COLO829 (cell line): ENCODE measurements around the gene ZNF488.

Experiments
- DNase-seq: peaks from one replicate; pipeline ENCODE4 v3.0.0; 2012; ENCODE audit warnings: low spot score

The ZNF488 gene

DNA sequence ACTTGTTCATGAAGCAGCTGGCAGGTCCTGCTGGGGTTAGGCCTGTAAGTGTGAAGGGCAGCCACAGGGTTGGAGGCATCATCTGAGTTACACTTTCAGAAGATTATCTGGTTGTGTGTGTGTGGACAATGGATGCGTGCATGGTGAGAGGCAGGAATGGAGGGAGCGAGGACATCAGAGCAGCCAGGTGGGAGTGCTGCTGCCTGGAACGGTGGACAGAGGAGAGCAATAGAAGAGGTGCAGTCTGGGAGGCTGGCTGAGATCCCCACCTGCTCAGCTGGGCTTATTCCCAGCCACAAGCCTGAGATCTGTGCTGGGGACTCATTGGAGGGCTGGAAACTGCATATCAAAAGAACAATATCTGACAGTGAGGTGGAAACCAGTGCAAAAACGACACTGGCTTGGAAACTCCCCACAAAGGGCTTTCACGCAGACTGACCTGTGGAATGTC lies 17.9 kb downstream of the ZNF488 start:
- no peak for DNase-seq

DNA sequence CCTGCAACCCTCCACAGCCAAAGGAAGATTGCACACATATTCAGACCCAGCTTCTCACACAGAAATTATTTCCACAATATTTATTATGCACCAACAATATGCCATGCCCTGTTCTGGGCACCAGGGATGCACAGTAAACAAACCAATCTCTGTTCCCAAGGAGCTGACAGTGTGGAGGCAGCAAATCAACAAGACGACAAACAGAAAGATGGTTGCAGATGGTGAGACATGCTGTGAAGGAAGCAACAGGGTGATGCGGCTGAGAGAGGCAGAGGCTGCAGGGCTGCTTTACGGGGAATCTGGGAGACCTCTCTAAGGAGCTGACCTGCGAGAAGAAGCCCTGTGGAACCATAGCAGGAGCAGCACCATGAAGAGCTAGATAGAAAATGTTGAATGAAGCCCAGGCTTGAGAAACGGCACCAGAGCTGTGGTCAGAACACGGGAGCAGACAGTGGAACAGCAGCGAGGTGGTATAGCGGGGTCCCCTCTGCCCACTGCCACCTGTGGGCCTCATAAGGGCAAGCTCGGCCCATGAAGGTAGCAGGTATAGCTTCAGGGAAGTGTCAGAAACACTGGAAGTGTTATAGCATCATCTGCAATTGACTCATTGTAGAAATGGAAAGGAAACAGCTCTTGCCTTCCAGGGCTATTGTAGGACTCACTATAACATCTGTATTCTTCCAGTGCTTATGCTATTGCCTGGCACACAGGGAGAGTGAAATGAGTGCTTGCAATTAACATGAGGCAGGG lies 18.5 kb downstream of the ZNF488 start:
- DNase-seq: no peak

DNA sequence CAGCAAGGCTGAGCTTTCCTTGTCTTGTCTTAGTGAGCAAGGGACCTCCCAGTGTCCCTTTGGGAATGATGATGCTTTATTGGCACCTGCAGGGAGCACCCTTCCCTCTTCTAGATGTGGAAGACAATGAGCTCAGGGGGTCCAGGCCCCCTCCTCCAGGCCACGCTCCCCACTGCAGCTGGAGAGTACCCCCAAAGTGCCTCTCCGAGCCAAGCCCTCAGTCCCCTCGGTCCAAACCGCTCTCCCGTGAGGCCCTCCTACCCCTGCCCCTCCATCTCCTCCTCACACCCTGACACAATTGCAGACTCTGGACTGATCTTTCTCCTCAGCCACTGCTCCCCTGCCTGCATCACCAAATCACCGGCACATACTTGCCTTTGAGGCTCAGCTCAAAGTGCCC lies 19.2 kb downstream of the ZNF488 start:
- no peak for DNase-seq

DNA sequence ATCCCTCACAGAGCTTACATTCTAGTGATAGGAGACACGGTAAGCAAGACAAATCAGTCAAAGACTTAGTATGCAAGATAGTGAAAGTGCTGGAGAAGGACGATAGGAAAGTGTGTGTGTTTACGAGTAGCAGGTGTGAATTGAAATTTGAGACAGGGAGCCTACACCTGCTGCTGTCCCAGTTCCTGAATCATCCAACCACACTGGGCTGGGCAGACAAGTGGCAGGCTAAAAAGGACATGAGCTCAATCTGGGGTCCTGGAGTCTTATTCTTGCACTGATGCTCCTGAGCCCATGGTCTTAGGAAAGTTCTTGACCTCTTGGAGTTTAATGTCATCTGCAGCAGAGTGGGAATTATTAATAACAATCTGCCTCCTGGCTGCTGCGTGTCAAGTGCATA lies 19.7 kb downstream of the ZNF488 start:
- no peak for DNase-seq

DNA sequence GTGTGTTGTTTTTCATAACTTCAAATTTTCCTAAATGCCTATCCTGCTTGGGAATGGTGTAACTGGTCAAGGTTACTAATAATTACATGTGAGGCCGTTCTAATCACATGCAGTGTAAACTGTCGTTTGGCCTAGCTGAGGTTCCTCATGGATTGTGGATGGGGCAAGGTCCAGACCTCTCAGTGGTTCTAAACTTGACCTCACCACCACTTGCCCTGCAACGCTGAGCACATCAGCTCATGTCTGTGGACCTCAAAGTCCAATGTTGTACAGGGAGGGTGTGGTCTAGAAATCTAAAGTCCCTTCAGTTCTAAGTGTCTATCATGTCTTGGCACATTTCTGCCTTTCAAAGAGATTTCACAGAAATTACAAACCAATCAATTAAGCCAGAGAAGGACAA lies 20.3 kb downstream of the ZNF488 start:
- DNase-seq: no peak

DNA sequence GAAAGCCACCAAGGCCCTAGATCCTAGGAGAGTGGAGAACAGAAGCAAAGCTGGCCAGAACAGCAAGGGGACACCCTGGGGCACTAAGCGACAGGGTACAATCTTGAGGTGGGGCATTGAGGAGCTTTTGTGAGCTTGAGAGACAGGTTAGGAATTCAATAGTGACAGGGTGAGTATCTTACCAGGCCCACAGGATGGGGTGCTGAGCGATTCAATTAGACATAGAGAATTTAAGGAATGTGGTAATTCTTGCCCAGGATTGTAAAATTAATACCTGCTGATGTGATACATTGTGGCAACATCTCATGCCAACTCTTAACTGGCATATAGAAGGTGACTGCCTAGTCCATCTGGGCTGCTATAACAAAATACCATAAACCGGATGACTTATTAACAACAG lies 21.9 kb downstream of the ZNF488 start:
- DNase-seq: no peak

DNA sequence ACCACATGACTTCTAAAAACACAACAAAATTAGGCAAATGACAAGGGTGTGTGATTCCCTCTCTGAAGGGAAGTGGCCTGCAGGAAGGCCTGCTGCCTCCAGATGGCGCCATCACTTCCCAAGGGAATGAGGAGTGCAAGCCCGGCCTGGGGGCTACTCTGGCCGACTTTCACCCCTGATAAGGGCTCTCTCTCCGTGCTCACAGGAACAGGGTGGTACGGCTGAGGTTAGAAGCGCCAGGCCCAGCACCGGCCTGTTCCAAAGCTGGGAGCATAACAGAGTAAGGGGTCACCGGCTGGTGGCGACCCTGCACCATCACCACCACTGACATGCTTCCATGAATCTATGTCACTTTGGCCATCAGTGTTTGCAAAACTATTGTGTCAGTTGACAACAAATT lies 22.8 kb downstream of the ZNF488 start:
- peak; percentile 16 for DNase-seq

DNA sequence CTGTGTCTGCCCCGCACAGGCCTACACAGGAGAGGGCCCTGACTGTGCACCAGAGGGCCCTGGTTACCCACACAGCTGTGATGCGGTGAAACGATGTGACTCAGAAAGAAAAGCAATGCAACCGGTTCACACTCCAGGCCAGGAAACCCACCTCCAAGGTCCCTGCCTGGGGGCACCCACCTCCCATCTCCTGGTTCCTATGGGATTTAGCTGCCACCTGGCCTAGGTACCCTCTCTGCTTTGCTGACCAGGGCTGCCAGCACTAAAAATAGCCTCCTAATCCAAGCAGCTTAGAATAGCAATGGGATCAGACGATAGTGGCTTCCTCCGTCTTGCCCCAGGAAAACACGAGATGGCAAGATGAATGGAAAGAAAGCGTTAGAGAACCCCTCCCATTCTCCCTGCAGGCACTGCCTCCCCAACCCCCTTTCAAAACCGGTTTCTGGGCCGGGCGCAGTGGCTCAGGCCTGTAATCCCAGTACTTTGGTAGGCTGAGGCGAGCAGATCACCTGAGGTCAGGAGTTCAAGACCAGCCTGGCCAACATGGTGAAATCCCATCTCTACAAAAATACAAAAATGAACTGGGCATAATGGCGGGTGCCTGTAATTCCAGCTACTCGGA lies 23.6 kb downstream of the ZNF488 start:
- DNase-seq: no peak

DNA sequence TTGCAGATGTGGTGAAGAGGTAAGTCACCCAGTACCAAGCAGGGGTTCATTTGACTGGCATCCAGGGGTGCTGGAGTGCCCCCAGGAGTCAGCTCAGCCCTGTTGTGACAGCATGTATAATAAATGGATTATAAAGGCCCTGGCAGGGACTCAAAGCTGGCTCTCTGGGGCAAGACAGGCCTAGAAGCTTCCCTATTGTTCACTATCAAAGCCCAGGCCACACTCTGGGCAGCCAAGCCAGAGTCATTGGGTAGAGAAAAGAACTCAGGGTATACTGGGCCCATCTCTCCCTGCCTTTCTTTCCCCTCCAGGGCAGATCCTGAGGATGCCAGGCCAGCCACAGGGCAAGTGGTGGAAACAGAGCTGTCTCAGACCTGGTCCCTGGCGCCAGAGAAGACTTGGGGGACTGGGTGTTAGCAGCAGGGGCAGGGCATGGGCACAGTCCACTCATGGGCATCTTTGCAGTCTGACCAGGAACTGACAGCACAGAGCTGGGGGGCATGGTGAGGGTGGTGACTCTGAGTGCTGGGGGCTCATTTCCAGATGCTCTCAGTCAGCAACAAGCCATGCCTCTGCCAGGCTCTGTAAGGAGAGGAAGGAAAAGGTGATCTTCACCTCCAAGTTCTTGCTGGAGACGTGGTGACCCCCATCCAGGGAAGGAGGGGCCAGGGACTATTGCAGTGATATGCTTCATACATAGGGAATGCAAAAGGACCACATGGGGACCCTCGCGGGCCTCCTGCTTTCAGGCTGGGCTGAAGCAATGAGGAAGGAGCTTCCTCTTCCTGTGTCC lies 24.3 kb downstream of the ZNF488 start:
- DNase-seq: no peak

DNA sequence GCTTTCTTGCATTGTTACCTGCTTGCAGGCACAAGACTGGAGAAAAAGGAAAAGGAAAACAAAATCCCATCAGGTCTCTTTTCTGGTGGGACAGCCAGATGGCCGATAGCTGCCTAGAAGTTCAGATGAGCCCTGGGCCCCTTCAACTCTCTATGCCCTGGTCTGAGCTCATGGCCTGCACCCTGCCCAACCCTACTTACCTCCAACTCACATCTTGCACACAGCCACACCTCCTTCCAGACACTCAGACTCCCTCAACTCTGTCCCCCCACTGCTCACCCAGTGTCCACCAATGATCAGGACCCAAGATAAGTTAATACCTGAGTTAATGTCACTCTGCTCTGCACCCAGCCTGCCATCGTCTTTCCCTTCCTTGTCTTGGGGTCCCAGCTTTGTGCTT lies 25.0 kb downstream of the ZNF488 start:
- no peak for DNase-seq

DNA sequence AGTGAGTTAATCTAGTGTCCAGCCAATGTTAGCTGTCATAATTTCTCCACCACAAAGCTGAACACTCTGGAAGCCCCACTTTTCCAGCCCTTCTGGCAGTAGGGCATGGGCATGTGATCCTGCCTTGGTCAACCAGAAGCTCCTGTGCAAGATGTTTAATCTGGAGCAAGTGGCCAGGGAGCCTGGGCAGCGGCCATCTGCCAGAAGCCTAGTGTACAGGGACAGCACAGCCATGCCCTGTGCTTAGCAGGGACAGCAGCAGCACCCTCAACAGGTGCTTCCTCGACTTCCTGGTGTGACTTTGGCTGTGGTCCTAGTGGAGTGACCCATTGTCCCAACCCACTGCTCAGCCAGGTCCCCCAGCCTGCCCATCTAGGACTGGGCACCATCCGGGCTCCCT lies 25.6 kb downstream of the ZNF488 start:
- DNase-seq: no peak

DNA sequence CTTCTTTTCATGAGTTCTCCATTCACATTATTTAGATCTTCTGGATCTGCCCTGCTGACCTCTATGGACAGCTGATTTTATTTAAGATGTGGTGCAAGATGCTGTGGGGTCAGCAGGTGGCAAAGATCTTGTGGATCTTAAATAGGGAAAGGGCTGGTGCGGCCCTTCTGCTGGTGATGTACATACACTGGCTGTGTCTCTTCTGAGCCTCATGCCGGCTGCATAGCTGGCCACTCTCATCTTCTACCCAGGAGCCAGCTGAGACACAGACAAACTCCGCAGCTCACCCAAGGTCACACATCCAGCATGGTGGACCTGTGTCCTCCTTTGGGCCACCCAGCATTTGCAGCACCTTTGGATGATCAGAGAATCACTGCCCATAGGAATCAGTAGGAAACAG lies 26.2 kb downstream of the ZNF488 start:
- no peak for DNase-seq

DNA sequence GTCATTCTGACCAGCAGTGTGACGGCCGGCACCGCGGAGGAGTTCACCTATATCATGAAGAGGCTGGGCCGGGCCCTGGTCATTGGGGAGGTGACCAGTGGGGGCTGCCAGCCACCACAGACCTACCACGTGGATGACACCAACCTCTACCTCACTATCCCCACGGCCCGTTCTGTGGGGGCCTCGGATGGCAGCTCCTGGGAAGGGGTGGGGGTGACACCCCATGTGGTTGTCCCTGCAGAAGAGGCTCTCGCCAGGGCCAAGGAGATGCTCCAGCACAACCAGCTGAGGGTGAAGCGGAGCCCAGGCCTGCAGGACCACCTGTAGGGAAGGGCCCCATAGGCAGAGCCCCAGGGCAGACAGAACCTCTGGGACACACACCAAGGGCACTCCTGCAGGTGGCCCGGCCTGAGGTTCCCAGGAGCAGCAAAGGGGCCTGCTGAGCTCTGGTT lies 26.9 kb downstream of the ZNF488 start:
- DNase-seq: no peak

DNA sequence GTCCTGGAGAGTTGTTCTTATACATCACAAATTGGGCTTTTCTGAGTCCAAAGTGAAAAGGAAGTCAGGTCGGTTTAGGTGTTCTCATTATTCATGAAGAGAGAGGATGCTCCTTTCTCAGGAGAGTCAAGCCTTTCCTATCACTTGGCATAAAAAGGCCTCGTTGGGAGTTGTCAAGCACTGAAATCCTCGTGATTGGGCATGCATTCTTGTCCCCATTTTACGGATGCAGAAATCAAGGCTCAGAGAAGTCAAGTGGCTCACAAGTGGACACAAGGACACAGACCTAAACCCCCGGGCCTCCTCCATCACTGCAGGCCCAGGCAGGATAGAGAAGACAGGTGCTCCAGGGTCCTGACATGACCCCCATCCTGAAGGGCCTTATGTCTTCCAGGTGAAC lies 27.4 kb downstream of the ZNF488 start:
- no peak for DNase-seq

DNA sequence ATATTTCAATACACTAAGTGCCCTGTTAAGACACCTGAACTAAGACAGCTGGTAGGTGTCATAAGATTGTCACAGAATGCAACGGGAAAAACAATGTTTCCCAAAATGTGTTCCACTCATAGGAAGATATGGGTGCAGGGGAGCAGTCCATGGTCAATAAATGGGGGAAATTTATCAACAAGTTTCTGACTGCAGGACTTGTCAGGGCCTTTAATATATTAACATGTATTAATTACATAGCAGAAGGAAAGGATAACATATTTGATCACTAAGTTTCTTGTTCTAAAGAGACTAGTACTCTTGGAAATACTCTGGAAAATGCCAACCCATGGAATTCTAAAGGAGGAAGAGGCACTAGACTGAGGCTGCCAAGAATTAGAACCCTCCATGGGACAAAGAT lies 29.2 kb downstream of the ZNF488 start:
- DNase-seq: no peak

DNA sequence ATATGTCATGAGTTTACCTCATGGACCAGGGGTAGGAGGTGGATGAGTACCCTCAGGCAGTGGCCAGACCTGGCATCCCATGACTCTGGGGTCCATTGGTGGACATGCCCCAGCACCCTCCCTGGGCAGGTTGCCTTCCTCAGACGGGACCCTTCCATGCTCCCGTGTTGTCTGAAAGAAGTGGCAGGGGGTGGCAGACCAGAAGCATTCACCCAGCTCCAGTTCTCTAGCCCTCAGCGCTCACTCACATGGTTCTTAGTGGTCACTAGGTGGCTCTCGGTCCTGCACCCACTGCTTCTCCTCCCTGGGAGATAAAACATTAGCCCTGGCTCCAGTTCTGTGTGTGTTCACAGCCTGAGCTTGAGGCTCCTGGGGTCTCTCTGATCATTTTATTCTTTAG lies 29.9 kb downstream of the ZNF488 start:
- DNase-seq: no peak

DNA sequence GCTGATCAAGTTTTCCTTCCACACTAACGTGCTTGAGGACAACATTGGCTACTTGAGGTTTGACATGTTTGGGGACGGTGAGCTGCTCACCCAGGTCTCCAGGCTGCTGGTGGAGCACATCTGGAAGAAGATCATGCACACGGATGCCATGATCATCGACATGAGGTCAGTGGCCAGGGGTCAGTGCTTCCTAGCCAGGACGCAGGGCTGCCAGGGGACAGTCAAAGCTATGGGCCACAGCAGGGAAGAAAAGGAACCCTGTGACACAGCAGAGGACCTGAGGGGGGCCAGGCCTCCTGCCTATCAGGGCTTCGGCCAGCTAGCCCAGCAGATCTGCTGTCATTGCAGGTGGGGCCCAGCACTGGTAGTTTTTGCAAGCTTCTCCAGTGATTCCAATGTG lies 30.7 kb downstream of the ZNF488 start:
- DNase-seq: no peak

DNA sequence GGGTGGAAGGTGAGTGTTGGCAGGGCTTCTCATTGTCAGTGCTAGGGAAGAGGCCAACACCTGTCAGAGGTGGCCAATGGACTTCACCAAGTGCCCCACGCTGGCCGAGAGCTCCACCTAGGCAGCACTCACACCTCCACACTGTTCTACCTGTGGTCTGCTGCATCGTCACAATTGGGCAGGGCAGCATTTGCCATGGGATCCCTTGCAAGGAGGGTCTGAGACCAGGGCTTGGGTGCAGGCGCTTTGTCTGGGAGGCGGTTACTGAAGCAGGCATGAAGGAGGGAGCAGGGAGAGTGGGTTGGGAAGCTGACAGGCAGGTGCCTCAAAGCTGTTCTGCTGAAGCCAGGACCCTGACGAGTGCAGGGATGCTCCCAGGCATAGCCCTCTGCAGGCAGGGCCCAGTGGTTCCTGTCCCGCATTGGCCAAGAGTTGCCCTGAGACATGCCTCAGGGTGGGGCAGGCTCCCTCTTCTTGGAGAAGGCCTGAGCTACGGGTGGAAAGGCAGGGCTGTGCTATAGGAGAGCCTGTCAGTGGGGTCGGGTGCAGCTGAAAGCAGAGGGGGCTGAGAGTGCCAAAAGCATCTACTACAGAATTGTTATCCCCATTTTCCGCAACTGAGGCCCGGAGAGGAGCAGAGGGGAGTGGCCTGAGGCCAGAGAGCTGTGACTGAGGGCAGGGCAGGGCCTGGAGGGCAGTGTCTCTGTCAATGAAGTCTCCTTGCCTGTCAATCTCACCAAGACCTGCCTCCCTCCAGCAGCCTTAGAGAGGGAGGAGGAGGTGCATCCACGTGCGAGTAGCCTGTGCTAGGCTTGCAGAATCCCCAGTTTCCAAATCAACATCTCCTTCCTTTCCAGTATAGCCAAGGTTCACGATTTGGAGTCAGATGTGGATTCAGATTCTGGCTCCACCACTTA lies 31.9 kb downstream of the ZNF488 start:
- no peak for DNase-seq

DNA sequence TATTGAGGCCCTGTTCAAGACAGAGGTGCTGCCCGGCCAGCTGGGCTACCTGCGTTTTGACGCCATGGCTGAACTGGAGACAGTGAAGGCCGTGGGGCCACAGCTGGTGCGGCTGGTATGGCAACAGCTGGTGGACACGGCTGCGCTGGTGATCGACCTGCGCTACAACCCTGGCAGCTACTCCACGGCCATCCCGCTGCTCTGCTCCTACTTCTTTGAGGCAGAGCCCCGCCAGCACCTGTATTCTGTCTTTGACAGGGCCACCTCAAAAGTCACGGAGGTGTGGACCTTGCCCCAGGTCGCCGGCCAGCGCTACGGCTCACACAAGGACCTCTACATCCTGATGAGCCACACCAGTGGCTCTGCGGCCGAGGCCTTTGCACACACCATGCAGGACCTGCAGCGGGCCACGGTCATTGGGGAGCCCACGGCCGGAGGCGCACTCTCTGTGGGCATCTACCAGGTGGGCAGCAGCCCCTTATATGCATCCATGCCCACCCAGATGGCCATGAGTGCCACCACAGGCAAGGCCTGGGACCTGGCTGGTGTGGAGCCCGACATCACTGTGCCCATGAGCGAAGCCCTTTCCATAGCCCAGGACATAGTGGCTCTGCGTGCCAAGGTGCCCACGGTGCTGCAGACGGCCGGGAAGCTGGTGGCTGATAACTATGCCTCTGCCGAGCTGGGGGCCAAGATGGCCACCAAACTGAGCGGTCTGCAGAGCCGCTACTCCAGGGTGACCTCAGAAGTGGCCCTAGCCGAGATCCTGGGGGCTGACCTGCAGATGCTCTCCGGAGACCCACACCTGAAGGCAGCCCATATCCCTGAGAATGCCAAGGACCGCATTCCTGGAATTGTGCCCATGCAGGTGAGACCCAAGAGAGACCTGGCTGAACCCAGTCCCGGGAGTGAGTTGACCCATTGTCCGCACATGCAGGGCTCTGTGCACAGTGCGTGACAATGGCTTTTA lies 33.1 kb downstream of the ZNF488 start:
- no peak for DNase-seq

DNA sequence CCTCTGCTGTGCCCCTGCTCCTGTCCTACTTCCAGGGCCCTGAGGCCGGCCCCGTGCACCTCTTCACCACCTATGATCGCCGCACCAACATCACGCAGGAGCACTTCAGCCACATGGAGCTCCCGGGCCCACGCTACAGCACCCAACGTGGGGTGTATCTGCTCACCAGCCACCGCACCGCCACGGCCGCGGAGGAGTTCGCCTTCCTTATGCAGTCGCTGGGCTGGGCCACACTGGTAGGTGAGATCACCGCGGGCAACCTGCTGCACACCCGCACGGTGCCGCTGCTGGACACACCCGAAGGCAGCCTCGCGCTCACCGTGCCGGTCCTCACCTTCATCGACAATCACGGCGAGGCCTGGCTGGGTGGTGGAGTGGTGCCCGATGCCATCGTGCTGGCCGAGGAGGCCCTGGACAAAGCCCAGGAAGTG lies 34.1 kb downstream of the ZNF488 start:
- no peak for DNase-seq

DNA sequence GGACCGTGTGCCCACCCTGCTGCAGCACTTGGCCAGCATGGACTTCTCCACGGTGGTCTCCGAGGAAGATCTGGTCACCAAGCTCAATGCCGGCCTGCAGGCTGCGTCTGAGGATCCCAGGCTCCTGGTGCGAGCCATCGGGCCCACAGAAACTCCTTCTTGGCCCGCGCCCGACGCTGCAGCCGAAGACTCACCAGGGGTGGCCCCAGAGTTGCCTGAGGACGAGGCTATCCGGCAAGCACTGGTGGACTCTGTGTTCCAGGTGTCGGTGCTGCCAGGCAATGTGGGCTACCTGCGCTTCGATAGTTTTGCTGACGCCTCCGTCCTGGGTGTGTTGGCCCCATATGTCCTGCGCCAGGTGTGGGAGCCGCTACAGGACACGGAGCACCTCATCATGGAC lies 34.6 kb downstream of the ZNF488 start:
- DNase-seq: no peak
